ELR (cell line): ENCODE measurements around the gene SELENON.
A peak's percentile ranks its signal among the peaks of the same experiment; 100 is the strongest.

ENCODE experiments used
- DNase-seq: peaks from one replicate; pipeline ENCODE4 v3.0.0-alpha.2; 2015; ENCODE audit warnings: low read depth

Gene SELENON

GRCh38 chr1:25795211-25795610 lies 4.8 kb upstream of the SELENON start:
- DNase-seq: no peak

GRCh38 chr1:25795946-25796810 lies 3.8 kb upstream of the SELENON start:
- no peak for DNase-seq

DNA sequence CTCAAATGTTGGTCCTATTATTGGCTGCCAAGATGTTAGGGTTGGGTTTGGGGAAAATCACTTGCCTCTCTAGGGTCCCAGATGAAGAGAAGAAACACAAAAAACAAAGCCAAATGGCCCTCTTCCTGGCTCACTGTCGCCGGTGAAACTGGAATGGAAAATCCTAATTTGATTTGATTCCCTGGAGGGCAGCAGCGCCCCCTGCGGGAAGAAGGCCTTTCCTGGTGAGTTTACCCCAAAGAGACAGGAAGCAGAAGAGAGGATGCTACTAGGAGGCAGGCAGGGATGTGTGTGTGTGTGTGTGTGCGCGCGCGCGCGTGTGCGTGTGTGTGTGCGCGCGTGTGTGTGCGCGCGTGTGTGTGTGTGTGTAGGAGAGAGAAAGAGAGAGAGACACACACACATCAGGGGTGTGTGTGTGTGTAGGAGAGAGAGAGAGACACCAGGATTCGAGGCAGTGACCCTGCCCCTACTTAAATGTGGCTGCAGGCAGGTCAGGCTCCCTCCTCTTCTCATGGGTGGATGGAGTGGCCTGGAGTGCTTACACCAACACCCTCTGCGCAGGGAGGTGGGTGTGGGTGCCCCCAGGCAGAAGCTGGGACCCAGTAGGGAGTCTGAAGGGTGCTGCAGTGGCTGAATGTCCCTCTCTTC lies 3.1 kb upstream of the SELENON start:
- peak; percentile 74 for DNase-seq

GRCh38 chr1:25797939-25798338 lies 2.1 kb upstream of the SELENON start:
- peak; percentile 32 for DNase-seq

DNA sequence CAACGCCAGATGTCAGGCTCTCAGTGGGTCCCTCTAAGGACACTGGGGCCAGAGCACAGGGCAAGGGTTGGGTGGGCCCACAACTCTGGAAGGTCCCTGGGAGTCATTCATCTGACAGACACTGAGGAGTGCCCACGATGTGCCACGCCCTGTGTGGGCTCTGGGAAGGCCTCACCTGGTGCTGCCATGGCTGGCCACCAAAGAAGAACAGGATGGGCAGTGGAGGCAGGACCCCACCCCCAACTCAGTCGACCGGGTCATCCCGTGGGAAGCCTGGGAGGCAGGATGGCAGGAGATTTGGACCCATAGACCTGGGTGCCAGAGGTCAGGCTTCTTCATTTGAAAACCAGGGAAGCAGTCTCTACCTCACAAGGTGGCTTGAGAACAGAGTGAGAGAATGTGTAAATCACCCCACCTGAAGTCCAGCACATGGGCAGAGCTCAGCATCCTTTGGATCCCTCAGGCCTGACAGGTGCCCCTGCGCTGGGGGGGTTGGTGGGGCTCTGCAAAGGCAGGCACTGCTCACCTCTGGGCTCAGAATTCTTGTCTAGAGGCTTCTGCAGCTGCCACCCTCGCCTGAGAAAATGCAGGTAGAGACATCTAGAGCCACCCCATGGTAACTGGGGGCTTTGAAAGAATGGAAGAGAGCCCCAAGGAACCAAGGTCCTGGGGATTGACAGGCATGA lies 1.2 kb upstream of the SELENON start:
- no peak for DNase-seq

- no peak for DNase-seq
Observed at GRCh38 chr1:25799352-25799934, 550 bp upstream of the SELENON start.

- peak; percentile 18 for DNase-seq
Observed at GRCh38 chr1:25800703-25801377, 847 bp downstream of the SELENON start.

DNA sequence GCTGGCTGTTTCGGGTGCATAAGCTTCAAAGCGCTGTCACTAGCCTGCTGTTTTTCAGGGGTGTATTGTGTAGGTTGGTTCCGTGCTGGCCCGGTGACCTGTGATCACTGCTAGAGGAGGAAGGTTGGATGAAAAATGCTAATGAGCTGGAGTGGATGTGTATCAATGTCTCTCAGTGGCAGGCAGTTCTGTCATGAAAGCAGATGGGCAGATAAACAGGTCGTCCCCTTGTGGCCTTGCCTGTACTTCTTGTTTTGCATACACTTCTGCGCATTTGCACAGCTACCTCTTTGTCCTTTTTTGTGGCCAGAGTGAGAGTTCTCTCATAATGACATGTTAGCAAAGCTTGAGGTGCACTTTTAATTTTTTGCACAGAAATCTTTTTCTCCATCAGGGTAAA lies 2.9 kb downstream of the SELENON start:
- DNase-seq: no peak

DNA sequence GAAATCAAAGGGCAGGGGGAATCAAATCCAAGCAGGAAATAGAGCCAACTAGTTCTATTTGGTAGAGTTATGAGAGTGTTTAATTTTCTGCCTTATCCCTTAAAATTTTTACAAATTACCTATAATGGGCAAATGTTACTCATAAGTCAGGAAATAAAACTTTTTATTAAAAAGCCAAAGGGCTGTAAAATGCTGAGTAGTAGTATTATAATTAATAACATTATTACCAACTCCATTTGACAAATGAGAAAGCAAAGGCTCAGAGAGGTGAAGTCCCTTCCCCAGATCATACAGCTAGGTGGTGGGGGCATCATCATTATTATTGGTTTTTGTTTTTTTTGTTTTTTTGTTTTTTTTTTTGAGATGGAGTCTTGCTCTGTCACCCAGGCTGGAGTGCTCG lies 3.4 kb downstream of the SELENON start:
- no peak for DNase-seq

DNA sequence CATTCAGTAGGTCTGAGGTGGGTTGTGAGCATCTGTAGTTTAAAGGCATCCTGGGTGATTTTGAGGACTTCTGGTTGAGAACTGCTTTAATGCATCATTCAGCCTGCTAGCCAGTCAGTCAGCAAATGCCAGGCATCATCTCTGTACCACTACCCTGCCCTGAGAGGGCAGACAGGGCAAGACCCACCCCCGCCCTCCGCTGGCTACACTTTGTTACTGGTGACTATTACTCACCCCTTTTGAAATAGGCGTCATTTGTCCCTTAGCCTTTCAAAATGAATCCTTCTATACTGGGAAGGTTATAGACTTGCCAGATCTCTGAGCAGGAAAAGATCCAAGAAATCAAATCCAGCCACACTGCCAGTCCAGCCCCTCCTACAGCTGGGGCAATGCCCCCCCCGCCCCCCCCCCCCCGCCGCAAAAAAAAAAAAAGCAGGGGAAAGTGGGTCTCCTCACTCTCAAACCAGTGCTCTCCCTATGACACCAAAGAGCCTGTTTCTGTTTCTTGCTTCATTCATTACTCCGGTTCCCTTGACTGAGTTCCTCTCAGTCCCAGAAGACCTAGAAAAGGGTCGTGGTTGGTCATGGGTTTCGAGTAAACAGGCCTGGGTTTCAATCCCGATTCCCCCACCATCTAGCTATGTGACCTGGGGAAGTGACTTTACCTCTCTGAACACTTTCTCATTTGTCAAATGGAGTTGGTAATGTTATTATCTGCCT lies 4.4 kb downstream of the SELENON start:
- no peak for DNase-seq

GRCh38 chr1:25804964-25805862 lies 5.2 kb downstream of the SELENON start:
- DNase-seq: no peak

- DNase-seq: no peak
Observed at GRCh38 chr1:25805863-25806225, 5.9 kb downstream of the SELENON start.

GRCh38 chr1:25806418-25806817 lies 6.4 kb downstream of the SELENON start:
- DNase-seq: no peak

GRCh38 chr1:25807480-25808390 lies 7.7 kb downstream of the SELENON start:
- no peak for DNase-seq

- no peak for DNase-seq
Observed at GRCh38 chr1:25808481-25809244, 8.7 kb downstream of the SELENON start.

- no peak for DNase-seq
Observed at GRCh38 chr1:25809283-25809926, 9.4 kb downstream of the SELENON start.

DNA sequence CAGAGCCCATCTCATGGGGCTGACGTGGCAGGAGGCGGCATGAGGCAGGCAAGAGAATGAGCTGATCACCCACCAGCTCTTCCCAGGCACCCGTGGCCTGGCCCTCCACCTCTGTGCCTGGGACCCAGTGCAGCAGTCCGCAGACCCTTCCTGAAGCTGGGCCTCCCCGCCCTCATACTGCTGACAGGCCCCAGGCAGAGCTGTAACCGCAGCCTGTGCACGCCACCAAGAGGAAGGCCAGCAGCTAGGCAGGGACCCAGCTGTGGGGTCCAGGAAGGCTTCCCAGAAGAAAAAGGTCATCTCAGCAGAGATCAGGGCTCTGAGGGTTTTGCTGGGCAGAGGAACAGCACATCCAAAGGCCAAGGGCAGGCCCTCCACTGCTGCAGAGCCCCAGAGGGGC lies 9.9 kb downstream of the SELENON start:
- no peak for DNase-seq
